HG03097 (cell line): Measurements from ENCODE around the gene F2RL2.

Source experiments
- ATAC-seq: cut with Tn5 transposase; IDR thresholded peaks from one replicate; pipeline ENCODE4 v1.9.1; 2021; ENCODE audit not compliant: unreplicated experiment, low FRiP score

F2RL2 gene

GRCh38 chr5:76622973-76623596, at the start of gene F2RL2:
TSS of gene F2RL2 (minus strand) at chr5:76623403. CDS start at chr5:76623230, 173 bp downstream.
- no peak for ATAC-seq

GRCh38 chr5:76672242-76672641, 49.0 kb upstream of the F2RL2 start:
- ATAC-seq: no peak

GRCh38 chr5:76670508-76670907, 47.3 kb upstream of the F2RL2 start:
- no peak for ATAC-seq

- ATAC-seq: no peak
These were observed 46.0 kb upstream of the F2RL2 start for GRCh38 chr5:76669245-76669644.

GRCh38 chr5:76667495-76667894, 44.3 kb upstream of the F2RL2 start:
- ATAC-seq: no peak

- no peak for ATAC-seq
These were observed 40.9 kb upstream of the F2RL2 start for GRCh38 chr5:76664079-76664478.

GRCh38 chr5:76663573-76663972, 40.4 kb upstream of the F2RL2 start:
- no peak for ATAC-seq

GRCh38 chr5:76662521-76662920, 39.3 kb upstream of the F2RL2 start:
- no peak for ATAC-seq

GRCh38 chr5:76660360-76660759, 37.2 kb upstream of the F2RL2 start:
- ATAC-seq: no peak

- ATAC-seq: no peak
These were observed 34.6 kb upstream of the F2RL2 start for GRCh38 chr5:76657683-76658311.

GRCh38 chr5:76657091-76657490, 33.9 kb upstream of the F2RL2 start:
- ATAC-seq: no peak

GRCh38 chr5:76652809-76653414, 29.7 kb upstream of the F2RL2 start:
- no peak for ATAC-seq

- no peak for ATAC-seq
These were observed 25.9 kb upstream of the F2RL2 start for GRCh38 chr5:76649140-76649539.

GRCh38 chr5:76643371-76643770, 20.2 kb upstream of the F2RL2 start:
- no peak for ATAC-seq

GRCh38 chr5:76642390-76643040, 19.3 kb upstream of the F2RL2 start:
- ATAC-seq: no peak

- no peak for ATAC-seq
These were observed 18.4 kb upstream of the F2RL2 start for GRCh38 chr5:76641514-76642120.

- no peak for ATAC-seq
These were observed 15.3 kb upstream of the F2RL2 start for GRCh38 chr5:76638479-76638878.

GRCh38 chr5:76637490-76637889, 14.3 kb upstream of the F2RL2 start:
- no peak for ATAC-seq

- no peak for ATAC-seq
These were observed 11.5 kb upstream of the F2RL2 start for GRCh38 chr5:76634661-76635060.

GRCh38 chr5:76626738-76627137, 3.5 kb upstream of the F2RL2 start:
- no peak for ATAC-seq
